ENCODE measurements around the gene DOCK4. TPM values are rescaled to one million over a fixed set of nuclear protein-coding genes. Genes with fewer than 3 reads are reported as not detected.

DOCK4 gene
- total RNA-seq, 1 donor from 2014 or later = 43.0 TPM

- TF ChIP-seq CTCF (IDR thresholded peaks at IDR 0.05) = no peak
- Mint-ChIP-seq H3K36me3 (ENCODE audit: low read depth) (no peaks in the 10 kb centered on the region), H3K9me3 (ENCODE audit: low read depth) (no peaks in the 10 kb centered on the region), H3K27ac (ENCODE audit: unreplicated experiment) (no peak overlapping the region), H3K4me1 (ENCODE audit: low read depth) (peaks cover 11% of the 10 kb centered on the region), H3K4me3 (ENCODE audit: unreplicated experiment) (no peak overlapping the region), H3K27me3 (ENCODE audit: low read depth) (no peaks in the 10 kb centered on the region)
- no peak for DNase-seq (ENCODE audit: low spot score)
Measured at GRCh38 chr7:112226701-112227276, 20.6 kb upstream of the DOCK4 start.

DNA sequence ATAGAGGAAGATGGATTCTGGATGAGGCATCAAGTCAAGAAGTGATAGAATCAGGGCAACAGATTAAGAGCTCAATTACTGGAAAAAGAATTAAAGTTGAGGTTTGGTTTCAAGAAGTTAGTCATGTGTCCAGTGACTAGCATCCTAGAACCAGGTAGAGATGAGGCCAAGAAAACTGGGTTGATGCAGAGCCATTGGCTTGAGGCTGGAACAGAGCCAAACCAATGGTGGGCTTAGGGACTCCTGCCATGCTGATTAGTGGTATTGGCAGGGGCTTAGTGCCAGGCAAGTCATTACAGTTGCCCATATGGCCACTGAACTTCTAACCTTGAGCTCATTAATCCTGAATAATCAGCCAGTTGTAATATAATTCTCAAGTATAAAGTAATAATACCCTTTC, 18.8 kb upstream of the DOCK4 start:
- no peak overlapping the region for H3K27ac Mint-ChIP-seq (ENCODE audit: unreplicated experiment)
- TF ChIP-seq CTCF (IDR thresholded peaks at IDR 0.05) = no peak
- no peaks in the 10 kb centered on the region for H3K27me3 Mint-ChIP-seq (ENCODE audit: low read depth)
- no peaks in the 10 kb centered on the region for H3K9me3 Mint-ChIP-seq (ENCODE audit: low read depth)
- DNase-seq (ENCODE audit: low spot score) = no peak
- no peaks in the 10 kb centered on the region for H3K36me3 Mint-ChIP-seq (ENCODE audit: low read depth)
- H3K4me3 Mint-ChIP-seq (ENCODE audit: unreplicated experiment) = no peak overlapping the region
- peaks cover 8% of the 10 kb centered on the region for H3K4me1 Mint-ChIP-seq (ENCODE audit: low read depth)

DNA sequence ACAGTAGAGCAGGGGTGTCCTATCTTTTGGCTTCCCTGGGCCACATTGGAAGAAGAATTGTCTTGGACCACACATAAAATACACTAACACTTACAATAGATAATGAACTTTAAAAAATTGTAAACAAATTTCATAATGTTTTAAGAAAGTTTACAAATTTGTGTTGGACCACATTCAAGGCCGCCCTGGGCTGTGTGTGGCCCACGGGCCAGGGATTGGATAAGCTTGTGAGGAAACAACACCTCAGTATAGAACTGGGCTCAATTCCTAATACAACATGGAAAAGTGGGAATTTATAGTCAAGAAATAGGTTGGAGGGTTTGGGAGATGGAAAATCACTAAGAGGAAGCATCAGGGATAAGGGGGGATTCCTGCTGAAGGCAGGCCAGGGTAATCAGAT, 18.0 kb upstream of the DOCK4 start:
- Mint-ChIP-seq H3K4me3 (ENCODE audit: unreplicated experiment) (no peak overlapping the region), H3K9me3 (ENCODE audit: low read depth) (no peaks in the 10 kb centered on the region), H3K27ac (ENCODE audit: unreplicated experiment) (no peak overlapping the region), H3K36me3 (ENCODE audit: low read depth) (no peaks in the 10 kb centered on the region), H3K27me3 (ENCODE audit: low read depth) (no peaks in the 10 kb centered on the region), H3K4me1 (ENCODE audit: low read depth) (peaks cover 11% of the 10 kb centered on the region)
- no peak for TF ChIP-seq CTCF (IDR thresholded peaks at IDR 0.05)
- no peak for DNase-seq (ENCODE audit: low spot score)

- Mint-ChIP-seq H3K27ac (ENCODE audit: unreplicated experiment) (no peak overlapping the region), H3K4me3 (ENCODE audit: unreplicated experiment) (no peak overlapping the region), H3K27me3 (ENCODE audit: low read depth) (no peaks in the 10 kb centered on the region), H3K36me3 (ENCODE audit: low read depth) (no peaks in the 10 kb centered on the region), H3K4me1 (ENCODE audit: low read depth) (peaks cover 15% of the 10 kb centered on the region), H3K9me3 (ENCODE audit: low read depth) (no peaks in the 10 kb centered on the region)
- TF ChIP-seq CTCF (IDR thresholded peaks at IDR 0.05) = no peak
- no peak for DNase-seq (ENCODE audit: low spot score)
Measured at GRCh38 chr7:112223310-112223709, 17.1 kb upstream of the DOCK4 start.

- H3K4me1 Mint-ChIP-seq (ENCODE audit: low read depth) = peaks cover 19% of the 10 kb centered on the region
- H3K27ac Mint-ChIP-seq (ENCODE audit: unreplicated experiment) = peak overlapping the region; percentile 50
- no peak for DNase-seq (ENCODE audit: low spot score)
- H3K9me3 Mint-ChIP-seq (ENCODE audit: low read depth) = no peaks in the 10 kb centered on the region
- no peak overlapping the region for H3K4me3 Mint-ChIP-seq (ENCODE audit: unreplicated experiment)
- no peak for TF ChIP-seq CTCF (IDR thresholded peaks at IDR 0.05)
- H3K36me3 Mint-ChIP-seq (ENCODE audit: low read depth) = no peaks in the 10 kb centered on the region
- no peaks in the 10 kb centered on the region for H3K27me3 Mint-ChIP-seq (ENCODE audit: low read depth)
Measured at GRCh38 chr7:112220877-112221434, 14.8 kb upstream of the DOCK4 start.
